SIG-M5 treated with dmso at 0.1 percent for 504 hours (cell line): ENCODE results near the gene TANGO2.

Source experiments
- DNase-seq: peaks from one replicate; lab custom pipeline; 2025; ENCODE audit not compliant: unreplicated experiment; lab: John Stamatoyannopoulos, UW

TANGO2 gene

DNA sequence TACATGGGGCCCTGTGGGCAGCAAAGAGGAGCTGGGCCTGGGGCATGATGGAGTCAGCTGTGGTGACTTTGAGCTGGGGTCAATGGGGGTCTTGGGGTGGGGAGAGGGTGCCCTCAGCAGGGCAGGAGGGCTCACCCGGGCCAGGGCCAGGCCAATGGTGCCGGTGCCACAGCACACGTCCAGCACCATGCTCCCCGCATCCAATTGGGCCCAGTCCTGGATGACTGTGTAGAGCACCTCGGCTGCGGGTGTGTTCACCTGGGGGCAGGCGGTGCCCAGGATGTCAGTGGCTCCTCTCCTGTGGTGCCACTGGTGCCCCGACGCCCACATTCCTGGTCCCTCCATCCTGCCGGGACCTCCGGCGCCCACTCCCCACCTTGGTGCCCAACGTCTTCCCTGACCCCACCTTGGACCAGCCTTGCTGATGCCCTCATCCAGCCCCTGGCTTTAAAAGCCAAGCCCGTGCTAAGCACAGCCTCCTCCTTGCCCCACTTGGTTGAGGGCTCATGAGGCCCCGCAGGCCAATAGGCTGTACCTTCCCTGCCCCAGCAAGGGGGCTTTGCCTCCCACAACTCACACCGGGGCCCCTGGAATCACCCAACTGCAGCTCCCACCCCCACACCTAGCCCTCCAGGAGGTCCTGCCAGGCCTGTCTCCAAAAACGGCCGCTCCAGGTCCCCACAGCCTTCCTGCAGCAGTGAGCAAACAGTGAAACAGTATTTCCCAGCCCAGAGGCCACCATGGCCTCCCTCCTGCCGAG is 92.8 kb downstream of the TANGO2 start:
- no peak for DNase-seq

GRCh38 chr22:20114506-20115475 is 93.9 kb downstream of the TANGO2 start:
- no peak for DNase-seq

DNA sequence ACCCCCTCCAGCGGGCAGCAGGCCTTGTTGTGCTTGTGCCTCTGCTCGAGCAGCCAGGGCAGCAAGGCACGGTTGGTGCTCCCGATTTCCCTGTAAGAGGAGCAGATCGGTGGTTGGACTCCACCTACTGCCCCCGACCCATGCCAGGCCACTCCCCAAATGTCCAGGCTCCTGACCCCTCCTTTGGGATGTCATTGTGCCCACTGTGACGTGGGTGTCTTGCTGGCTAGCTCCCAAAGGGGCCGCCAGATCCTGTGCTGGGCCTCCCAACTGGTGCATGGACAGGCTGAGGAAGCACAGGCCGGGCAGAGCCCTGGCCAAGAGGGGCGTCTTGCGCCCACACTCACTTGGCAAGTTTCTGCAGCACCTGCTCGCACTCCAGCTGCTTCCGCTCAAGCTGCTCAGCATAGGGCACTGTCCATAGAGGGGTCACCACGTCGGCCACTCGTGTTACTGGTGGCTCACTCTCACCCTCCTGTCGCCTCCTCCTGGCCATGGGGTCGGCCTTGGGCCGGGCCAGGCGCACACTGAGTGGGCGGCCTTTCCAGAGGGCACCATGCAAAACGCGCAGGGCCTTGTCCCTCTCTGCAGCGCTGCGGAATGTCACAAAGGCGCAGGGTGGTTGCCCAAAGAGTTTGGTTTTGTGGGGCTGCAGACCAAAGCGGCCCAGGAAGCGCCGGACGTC is 94.9 kb downstream of the TANGO2 start, which contains the start of gene RANBP1:
TSS of gene RANBP1 (plus strand) at position 414 of the 685 bp plus-strand sequence. CDS start at position 495, 81 bp downstream.
- no peak for DNase-seq

GRCh38 chr22:20116376-20116950 is 95.6 kb downstream of the TANGO2 start:
- DNase-seq = no peak
